Measurements from ENCODE around the gene ANXA1. TPM values are rescaled to one million over a fixed set of nuclear protein-coding genes. Genes with fewer than 3 reads are reported as not detected.

Gene ANXA1, protein sequence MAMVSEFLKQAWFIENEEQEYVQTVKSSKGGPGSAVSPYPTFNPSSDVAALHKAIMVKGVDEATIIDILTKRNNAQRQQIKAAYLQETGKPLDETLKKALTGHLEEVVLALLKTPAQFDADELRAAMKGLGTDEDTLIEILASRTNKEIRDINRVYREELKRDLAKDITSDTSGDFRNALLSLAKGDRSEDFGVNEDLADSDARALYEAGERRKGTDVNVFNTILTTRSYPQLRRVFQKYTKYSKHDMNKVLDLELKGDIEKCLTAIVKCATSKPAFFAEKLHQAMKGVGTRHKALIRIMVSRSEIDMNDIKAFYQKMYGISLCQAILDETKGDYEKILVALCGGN
- 603 and 766 TPM in 2 replicates for total RNA-seq

DNA sequence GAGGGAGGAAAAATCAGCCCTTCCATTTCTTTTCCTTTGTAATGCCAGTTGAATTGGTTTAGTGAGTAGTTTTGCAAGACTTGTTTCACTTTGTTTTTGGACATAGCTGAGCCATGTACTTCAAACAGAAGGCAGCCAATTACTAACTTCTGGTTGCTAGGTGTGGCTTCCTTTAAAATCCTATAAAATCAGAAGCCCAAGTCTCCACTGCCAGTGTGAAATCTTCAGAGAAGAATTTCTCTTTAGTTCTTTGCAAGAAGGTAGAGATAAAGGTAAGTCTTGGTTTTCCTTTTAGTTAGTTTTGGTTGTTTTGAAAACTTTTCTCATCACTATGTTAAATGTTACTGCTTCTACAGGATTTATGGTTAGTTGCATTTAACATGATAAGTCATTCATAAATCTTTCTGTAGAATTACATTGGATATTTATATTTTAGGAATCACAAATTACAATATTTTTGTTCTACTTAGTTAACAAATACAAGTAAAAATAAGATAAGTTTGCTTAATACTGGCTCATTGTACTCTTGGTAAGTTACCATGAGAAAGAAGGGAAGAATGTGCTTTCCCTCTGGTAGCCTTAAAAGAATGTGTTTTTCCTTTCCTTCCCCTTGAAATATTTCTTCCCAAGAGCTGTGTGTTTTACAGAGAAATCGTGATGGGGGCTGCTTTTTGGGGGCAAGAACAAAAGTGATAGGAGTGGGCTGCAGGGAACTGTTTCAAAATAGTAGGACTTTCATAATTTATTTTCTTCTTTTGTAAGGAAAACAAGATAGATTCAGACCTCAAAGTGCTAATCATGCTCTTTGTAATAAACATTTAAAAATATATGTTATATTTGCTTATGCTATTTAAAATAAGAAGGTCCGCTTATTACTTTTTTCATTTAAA, at the start of gene ANXA1:
TSS of gene ANXA1 (plus strand) at position 213 of the 890 bp plus-strand sequence. CDS start 6,671 bp downstream, outside the sequence.

Other genes with a start within 250 kb of the ANXA1 start
- gene ALDH1A1, start 198.8 kb upstream of the ANXA1 start, total RNA-seq = 0.79 TPM in 1 of 2 replicates, not detected in the other

All from placental epithelial cell (primary cell).